HCT116 (cell line): ENCODE results near the gene CORO2B.

Experiments used
- EZH2 ChIP-seq: fragments of 200-600 bp; sonication (generic); IDR thresholded peaks from 2 replicates; pipeline ENCODE4 v1.6.1; 2017; ENCODE audit warnings: antibody characterized with exemption, mixed run types
- EZH2phosphoT487 ChIP-seq: fragments of 200-600 bp; IDR thresholded peaks from 2 replicates; pipeline ENCODE4 v1.6.1; 2018; ENCODE audit warnings: antibody characterized with exemption, borderline replicate concordance
- POLR2A ChIP-seq: IDR thresholded peaks from 2 replicates; pipeline ENCODE4 v1.7.0; 2011; ENCODE audit warnings: borderline replicate concordance; ENCODE audit not compliant: insufficient read depth, insufficient read length; ENCODE audit errors: extremely low read depth
- POLR2AphosphoS5 ChIP-seq: IDR thresholded peaks from 2 replicates; pipeline ENCODE4 v1.6.1; 2011; ENCODE audit warnings: mild to moderate bottlenecking, low read depth, low read length, moderate library complexity
- RAD21 ChIP-seq: IDR thresholded peaks from 2 replicates; pipeline ENCODE4 v1.6.1; 2012; ENCODE audit warnings: low read depth, mild to moderate bottlenecking
- SIN3A ChIP-seq: IDR thresholded peaks from 2 replicates; pipeline ENCODE4 v1.6.1; 2012; ENCODE audit warnings: low read depth
- SRF ChIP-seq: IDR thresholded peaks from 2 replicates; pipeline ENCODE4 v1.6.1; 2012; ENCODE audit warnings: low read depth
- YY1 ChIP-seq: IDR thresholded peaks from 2 replicates; pipeline ENCODE4 v1.6.1; 2011; ENCODE audit warnings: low read length, low read depth, moderate library complexity, mild to moderate bottlenecking; ENCODE audit not compliant: insufficient replicate concordance; ENCODE audit errors: extremely low read depth
- TF ChIP-seq, protein P1 (sequence below), 3 experiments: fragments of 200-600 bp in 1 of 3; sonication (generic) in 1 of 3; IDR thresholded peaks in 2 of 3; conservative IDR thresholded peaks in 1 of 3; 2 replicates each; pipeline ENCODE4 v1.5.1; 2012 to 2017; ENCODE audit warnings: low read depth in 2 of 3, low read length in 2 of 3, antibody characterized with exemption in 1 of 3, borderline replicate concordance in 1 of 3, control low read depth in 1 of 3, mild to moderate bottlenecking in 1 of 3, mixed read lengths in 1 of 3, mixed run types in 1 of 3, moderate library complexity in 1 of 3; ENCODE audit not compliant: insufficient read depth in 1 of 3
- TF ChIP-seq, protein P2 (sequence below): IDR thresholded peaks from 2 replicates; pipeline ENCODE4 v1.6.1; 2011; ENCODE audit warnings: mild to moderate bottlenecking, low read length, moderate library complexity; ENCODE audit not compliant: insufficient replicate concordance; ENCODE audit errors: extremely low read depth
- TF ChIP-seq, protein P3 (sequence below): IDR thresholded peaks from 2 replicates; pipeline ENCODE4 v1.6.1; 2012
- TF ChIP-seq, protein P4 (sequence below): IDR thresholded peaks from 2 replicates; pipeline ENCODE4 v1.6.1; 2012; ENCODE audit warnings: low read depth

DNA sequence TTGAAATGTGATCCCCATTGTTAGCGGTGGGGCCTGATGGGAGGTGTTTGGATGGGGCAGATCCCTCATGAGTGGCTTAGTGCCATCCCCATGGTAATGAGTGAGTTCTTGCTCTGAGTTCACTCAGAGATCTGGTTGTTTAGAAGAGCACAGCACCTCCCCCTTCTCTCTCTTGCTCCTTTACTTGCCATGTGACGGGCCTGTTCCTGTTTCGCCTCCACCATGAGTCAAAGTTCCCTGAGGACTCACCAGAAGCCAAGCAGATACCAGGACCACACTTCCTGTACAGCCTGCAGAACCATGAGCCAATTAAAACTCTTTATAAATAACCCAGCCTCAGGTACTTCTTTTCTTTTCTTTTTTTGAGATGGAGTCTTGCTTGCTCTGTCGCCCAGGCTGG is 195.3 kb downstream of the CORO2B start:
- TF ChIP-seq, protein P1, sequence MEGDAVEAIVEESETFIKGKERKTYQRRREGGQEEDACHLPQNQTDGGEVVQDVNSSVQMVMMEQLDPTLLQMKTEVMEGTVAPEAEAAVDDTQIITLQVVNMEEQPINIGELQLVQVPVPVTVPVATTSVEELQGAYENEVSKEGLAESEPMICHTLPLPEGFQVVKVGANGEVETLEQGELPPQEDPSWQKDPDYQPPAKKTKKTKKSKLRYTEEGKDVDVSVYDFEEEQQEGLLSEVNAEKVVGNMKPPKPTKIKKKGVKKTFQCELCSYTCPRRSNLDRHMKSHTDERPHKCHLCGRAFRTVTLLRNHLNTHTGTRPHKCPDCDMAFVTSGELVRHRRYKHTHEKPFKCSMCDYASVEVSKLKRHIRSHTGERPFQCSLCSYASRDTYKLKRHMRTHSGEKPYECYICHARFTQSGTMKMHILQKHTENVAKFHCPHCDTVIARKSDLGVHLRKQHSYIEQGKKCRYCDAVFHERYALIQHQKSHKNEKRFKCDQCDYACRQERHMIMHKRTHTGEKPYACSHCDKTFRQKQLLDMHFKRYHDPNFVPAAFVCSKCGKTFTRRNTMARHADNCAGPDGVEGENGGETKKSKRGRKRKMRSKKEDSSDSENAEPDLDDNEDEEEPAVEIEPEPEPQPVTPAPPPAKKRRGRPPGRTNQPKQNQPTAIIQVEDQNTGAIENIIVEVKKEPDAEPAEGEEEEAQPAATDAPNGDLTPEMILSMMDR (IDR thresholded peaks at IDR 0.05 in 2 of 3, conservative IDR thresholded peaks at IDR 0.05 in 1 of 3; ENCODE audit: borderline replicate concordance in 1 of 3, insufficient read depth in 1 of 3, low read depth in 2 of 3, low read length in 2 of 3) = no peak
- TF ChIP-seq RAD21 = no peak
- TF ChIP-seq YY1 = no peak
- TF ChIP-seq, protein P2, sequence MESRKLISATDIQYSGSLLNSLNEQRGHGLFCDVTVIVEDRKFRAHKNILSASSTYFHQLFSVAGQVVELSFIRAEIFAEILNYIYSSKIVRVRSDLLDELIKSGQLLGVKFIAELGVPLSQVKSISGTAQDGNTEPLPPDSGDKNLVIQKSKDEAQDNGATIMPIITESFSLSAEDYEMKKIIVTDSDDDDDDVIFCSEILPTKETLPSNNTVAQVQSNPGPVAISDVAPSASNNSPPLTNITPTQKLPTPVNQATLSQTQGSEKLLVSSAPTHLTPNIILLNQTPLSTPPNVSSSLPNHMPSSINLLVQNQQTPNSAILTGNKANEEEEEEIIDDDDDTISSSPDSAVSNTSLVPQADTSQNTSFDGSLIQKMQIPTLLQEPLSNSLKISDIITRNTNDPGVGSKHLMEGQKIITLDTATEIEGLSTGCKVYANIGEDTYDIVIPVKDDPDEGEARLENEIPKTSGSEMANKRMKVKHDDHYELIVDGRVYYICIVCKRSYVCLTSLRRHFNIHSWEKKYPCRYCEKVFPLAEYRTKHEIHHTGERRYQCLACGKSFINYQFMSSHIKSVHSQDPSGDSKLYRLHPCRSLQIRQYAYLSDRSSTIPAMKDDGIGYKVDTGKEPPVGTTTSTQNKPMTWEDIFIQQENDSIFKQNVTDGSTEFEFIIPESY = no peak
- TF ChIP-seq SIN3A = no peak
- no peak for TF ChIP-seq SRF
- no peak for TF ChIP-seq POLR2AphosphoS5
- no peak for TF ChIP-seq POLR2A
- TF ChIP-seq EZH2 = no peak
- no peak for TF ChIP-seq EZH2phosphoT487
- TF ChIP-seq, protein P3, sequence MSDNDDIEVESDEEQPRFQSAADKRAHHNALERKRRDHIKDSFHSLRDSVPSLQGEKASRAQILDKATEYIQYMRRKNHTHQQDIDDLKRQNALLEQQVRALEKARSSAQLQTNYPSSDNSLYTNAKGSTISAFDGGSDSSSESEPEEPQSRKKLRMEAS = no peak
- TF ChIP-seq, protein P4, sequence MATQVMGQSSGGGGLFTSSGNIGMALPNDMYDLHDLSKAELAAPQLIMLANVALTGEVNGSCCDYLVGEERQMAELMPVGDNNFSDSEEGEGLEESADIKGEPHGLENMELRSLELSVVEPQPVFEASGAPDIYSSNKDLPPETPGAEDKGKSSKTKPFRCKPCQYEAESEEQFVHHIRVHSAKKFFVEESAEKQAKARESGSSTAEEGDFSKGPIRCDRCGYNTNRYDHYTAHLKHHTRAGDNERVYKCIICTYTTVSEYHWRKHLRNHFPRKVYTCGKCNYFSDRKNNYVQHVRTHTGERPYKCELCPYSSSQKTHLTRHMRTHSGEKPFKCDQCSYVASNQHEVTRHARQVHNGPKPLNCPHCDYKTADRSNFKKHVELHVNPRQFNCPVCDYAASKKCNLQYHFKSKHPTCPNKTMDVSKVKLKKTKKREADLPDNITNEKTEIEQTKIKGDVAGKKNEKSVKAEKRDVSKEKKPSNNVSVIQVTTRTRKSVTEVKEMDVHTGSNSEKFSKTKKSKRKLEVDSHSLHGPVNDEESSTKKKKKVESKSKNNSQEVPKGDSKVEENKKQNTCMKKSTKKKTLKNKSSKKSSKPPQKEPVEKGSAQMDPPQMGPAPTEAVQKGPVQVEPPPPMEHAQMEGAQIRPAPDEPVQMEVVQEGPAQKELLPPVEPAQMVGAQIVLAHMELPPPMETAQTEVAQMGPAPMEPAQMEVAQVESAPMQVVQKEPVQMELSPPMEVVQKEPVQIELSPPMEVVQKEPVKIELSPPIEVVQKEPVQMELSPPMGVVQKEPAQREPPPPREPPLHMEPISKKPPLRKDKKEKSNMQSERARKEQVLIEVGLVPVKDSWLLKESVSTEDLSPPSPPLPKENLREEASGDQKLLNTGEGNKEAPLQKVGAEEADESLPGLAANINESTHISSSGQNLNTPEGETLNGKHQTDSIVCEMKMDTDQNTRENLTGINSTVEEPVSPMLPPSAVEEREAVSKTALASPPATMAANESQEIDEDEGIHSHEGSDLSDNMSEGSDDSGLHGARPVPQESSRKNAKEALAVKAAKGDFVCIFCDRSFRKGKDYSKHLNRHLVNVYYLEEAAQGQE = no peak
